Gastroesophageal sphincter (tissue), 4 donors: ENCODE data around the gene ITGA2. TPM values are rescaled to one million over a fixed set of nuclear protein-coding genes. Genes with fewer than 3 reads are reported as not detected.

Experiments used
- ATAC-seq: fragments of 150-250 bp; one replicate; pipeline ENCODE4 v1.9.1; 2016; ENCODE audit warnings: mild to moderate bottlenecking, moderate library complexity
- H3K27ac ChIP-seq, 4 donors: fragments of 200-600 bp; sonication (generic) in 3 of 4; 1 replicate in 3 of 4; 2 replicates in 1 of 4; pipeline ENCODE4 v1.5.1; 2016 to 2019
- H3K27me3 ChIP-seq: fragments of 200-600 bp; sonication (generic); one replicate; pipeline ENCODE4 v1.5.1; 2019
- H3K36me3 ChIP-seq, 2 donors: fragments of 200-600 bp; sonication (generic); one replicate each; pipeline ENCODE4 v1.5.1; 2019; ENCODE audit warnings: control low read depth in 1 of 2
- H3K4me1 ChIP-seq, 3 donors: fragments of 200-600 bp; sonication (generic); 1 replicate in 2 of 3; 2 replicates in 1 of 3; pipeline ENCODE4 v1.5.1; 2016 to 2019; ENCODE audit warnings: control low read depth in 2 of 3
- H3K4me3 ChIP-seq, 2 donors: fragments of 200-600 bp; sonication (generic); one replicate each; pipeline ENCODE4 v1.5.1; 2019; ENCODE audit warnings: mild to moderate bottlenecking in 1 of 2, moderate library complexity in 1 of 2
- H3K9me3 ChIP-seq, 3 donors: fragments of 200-600 bp; sonication (generic); one replicate each; pipeline ENCODE4 v1.5.1; 2017 to 2019; ENCODE audit warnings: control low read depth in 2 of 3
- EP300 ChIP-seq: sonication (generic); formaldehyde crosslinking; IDR thresholded peaks from one replicate; pipeline ENCODE4 v1.6.1; 2017; ENCODE audit warnings: antibody characterized with exemption, mild to moderate bottlenecking
- POLR2A ChIP-seq, 2 donors: fragments of 450-650 bp; IDR thresholded peaks; one replicate each; pipeline ENCODE4 v1.6.1; 2017; ENCODE audit warnings: antibody characterized with exemption in 2 of 2, mild to moderate bottlenecking in 2 of 2, moderate library complexity in 1 of 2
- POLR2AphosphoS5 ChIP-seq: sonication (generic); formaldehyde crosslinking; IDR thresholded peaks from one replicate; pipeline ENCODE4 v1.6.1; 2017; ENCODE audit warnings: antibody characterized with exemption
- WGBS, 2 donors: methylation state at CpG; one replicate each; pipeline ENCODE4 v1.1.5; 2018; ENCODE audit warnings: low coverage in 1 of 2; 5-methylcytosine and 5-hydroxymethylcytosine counted together
- total RNA-seq, 4 donors: library from RNA; depleted of rRNA; stranded (reverse); fragments of >200 nt; gene quantifications; one replicate each; pipeline ENCODE4 v1.1.0, GENCODE V29; 2016
- TF ChIP-seq, protein P1 (sequence below), 4 experiments: fragments of 200-600 bp in 2 of 4; fragments of 450-650 bp in 2 of 4; sonication (generic) in 1 of 4; IDR thresholded peaks; one replicate each; pipeline ENCODE4 v1.5.1; 2017 to 2019; ENCODE audit warnings: antibody characterized with exemption in 4 of 4, mild to moderate bottlenecking in 2 of 4, moderate library complexity in 2 of 4

The ITGA2 gene
- total RNA-seq, 4 donors from 2014 or later: 1.5 to 14.6 (median 10.0) TPM

DNA sequence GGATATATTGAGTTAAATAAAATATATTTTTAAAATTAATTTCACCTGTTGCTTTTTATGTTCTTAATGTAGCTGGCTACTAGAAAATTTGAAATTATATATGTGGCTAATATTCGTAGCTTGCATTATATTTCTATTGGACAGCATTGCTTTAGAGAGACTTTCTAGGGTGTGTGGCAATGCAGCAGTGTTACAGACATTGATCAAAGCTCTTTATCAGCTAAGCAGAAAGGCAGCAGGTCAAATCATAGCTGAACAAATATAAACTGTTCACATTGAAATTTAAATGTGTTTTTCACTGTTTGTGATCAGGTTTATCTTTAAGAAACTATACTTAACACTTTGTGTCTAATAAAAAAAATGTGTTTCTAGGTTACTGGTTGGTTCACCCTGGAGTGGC lies 52.6 kb downstream of the ITGA2 start:
- Histone ChIP-seq H3K4me1 (peaks cover 0 to 19% (median 8%) of the 10 kb centered on the region in 3 donors), H3K27ac (no peak overlapping the region), H3K9me3 (no peaks in the 10 kb centered on the region), H3K36me3 (no peaks in the 10 kb centered on the region), H3K27me3 (no peaks in the 10 kb centered on the region), H3K4me3 (no peak overlapping the region)
- TF ChIP-seq POLR2A (IDR thresholded peaks at IDR 0.05) (no peak), POLR2AphosphoS5 (no peak), EP300 (no peak)
- TF ChIP-seq, protein P1, sequence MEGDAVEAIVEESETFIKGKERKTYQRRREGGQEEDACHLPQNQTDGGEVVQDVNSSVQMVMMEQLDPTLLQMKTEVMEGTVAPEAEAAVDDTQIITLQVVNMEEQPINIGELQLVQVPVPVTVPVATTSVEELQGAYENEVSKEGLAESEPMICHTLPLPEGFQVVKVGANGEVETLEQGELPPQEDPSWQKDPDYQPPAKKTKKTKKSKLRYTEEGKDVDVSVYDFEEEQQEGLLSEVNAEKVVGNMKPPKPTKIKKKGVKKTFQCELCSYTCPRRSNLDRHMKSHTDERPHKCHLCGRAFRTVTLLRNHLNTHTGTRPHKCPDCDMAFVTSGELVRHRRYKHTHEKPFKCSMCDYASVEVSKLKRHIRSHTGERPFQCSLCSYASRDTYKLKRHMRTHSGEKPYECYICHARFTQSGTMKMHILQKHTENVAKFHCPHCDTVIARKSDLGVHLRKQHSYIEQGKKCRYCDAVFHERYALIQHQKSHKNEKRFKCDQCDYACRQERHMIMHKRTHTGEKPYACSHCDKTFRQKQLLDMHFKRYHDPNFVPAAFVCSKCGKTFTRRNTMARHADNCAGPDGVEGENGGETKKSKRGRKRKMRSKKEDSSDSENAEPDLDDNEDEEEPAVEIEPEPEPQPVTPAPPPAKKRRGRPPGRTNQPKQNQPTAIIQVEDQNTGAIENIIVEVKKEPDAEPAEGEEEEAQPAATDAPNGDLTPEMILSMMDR (IDR thresholded peaks at IDR 0.05): no peak
- WGBS, 2 donors: 88 to 89% methylated on average over 1 of the region's 1 CpG
- no peak for ATAC-seq

DNA sequence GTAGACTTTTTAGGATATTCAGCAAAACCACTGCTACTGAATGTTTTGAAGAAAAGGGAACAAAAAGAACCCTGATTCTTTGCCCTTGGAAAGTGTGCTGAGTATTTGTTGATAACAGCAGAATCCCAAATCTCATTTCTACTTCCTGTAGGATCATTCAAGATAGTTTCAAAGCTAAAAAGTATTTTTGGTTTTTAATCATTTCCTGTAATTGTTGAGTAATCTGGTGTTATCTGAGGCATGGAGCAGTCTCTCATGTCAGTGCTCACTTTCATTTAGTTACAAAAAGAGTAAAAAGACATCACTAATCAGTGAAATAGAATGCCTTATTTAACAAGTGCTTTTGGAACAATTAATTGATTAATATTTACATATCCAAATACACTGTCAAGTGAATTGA lies 56.1 kb downstream of the ITGA2 start:
- no peaks in the 10 kb centered on the region for H3K4me1 ChIP-seq
- ATAC-seq: no peak
- peaks cover 0 to 10% of the 10 kb centered on the region in 2 donors for H3K36me3 ChIP-seq
- H3K4me3 ChIP-seq: no peak overlapping the region
- TF ChIP-seq EP300 (no peak), POLR2AphosphoS5 (no peak), POLR2A (IDR thresholded peaks at IDR 0.05) (no peak)
- TF ChIP-seq, protein P1 (IDR thresholded peaks at IDR 0.05): no peak
- H3K27ac ChIP-seq: no peak overlapping the region
- no peaks in the 10 kb centered on the region for H3K9me3 ChIP-seq
- no peaks in the 10 kb centered on the region for H3K27me3 ChIP-seq

DNA sequence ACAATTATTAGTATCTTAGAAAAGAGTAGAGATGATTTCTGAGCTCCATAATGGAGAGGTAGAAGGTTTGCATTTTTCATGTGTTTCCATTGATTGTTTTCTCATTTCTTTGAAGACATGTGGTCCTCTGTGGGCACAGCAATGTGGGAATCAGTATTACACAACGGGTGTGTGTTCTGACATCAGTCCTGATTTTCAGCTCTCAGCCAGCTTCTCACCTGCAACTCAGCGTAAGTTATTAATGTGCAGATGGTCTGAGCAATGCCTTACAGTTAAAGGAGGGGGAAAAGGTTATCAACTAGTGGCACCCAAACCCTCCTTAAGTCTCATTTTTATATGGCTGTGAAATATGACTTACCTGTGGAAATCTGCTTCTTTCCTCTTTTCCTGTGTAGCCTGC lies 59.1 kb downstream of the ITGA2 start:
- no peak for TF ChIP-seq EP300
- no peak for TF ChIP-seq POLR2A (IDR thresholded peaks at IDR 0.05)
- TF ChIP-seq, protein P1 (IDR thresholded peaks at IDR 0.05): no peak
- TF ChIP-seq POLR2AphosphoS5: no peak
- Histone ChIP-seq H3K4me1 (no peaks in the 10 kb centered on the region), H3K27ac (no peak overlapping the region), H3K36me3 (peaks cover 0 to 28% of the 10 kb centered on the region in 2 donors), H3K9me3 (no peaks in the 10 kb centered on the region), H3K4me3 (no peak overlapping the region), H3K27me3 (no peaks in the 10 kb centered on the region)
- no peak for ATAC-seq
- WGBS, 2 donors: 100% methylated on average over 1 to 2 of the region's 2 CpGs

DNA sequence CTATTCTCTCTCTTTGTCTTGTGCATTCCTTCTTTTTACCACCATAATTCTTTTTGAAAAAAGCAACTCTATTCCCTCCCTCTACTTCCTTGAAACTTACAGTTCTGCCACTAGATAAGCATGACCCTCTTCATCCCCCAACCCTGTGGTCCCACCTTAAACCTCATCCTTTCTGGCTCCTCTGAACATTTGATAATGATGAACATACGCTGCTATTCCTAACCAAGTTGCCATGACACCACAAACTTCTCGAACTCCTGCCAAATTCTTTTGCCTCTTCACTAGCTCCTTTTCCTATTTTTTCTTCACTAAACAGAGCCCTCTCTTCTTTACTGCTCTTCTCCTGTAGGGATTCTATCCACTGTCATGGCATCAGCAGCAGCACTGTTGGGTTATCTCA lies 63.3 kb downstream of the ITGA2 start:
- Histone ChIP-seq H3K27me3 (no peaks in the 10 kb centered on the region), H3K27ac (no peak overlapping the region), H3K4me1 (no peaks in the 10 kb centered on the region), H3K4me3 (no peak overlapping the region), H3K9me3 (no peaks in the 10 kb centered on the region), H3K36me3 (peaks cover 0 to 33% of the 10 kb centered on the region in 2 donors)
- no peak for TF ChIP-seq POLR2A (IDR thresholded peaks at IDR 0.05)
- no peak for ATAC-seq
- 71% methylated on average over 2 of the region's 2 CpGs; no CpG with 5 or more reads in 1 of the 2 donors for WGBS, 2 donors

DNA sequence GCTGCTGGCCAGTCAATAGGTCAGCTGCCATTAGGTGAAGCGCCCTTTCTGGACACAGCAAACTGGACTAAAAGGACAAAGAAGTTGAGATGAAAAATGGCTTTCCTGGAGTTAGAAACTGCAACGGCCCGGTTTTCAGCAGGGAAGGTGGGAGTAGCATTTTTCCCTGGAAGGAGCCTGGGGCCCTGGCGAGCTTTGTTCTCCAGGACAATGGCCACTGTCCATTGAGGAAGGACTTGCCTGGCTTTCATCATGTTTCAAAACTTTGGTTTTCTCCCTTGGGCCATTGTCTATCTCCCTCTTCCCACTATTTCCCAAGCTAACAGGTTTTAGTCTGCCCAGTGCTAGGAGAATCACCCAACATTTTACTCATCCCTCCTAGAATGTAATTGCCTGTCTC lies 64.2 kb downstream of the ITGA2 start:
- peaks cover 0 to 36% of the 10 kb centered on the region in 2 donors for H3K36me3 ChIP-seq
- ATAC-seq: no peak
- H3K4me3 ChIP-seq: no peak overlapping the region
- TF ChIP-seq, protein P1 (IDR thresholded peaks at IDR 0.05): no peak
- no peak for TF ChIP-seq POLR2A (IDR thresholded peaks at IDR 0.05)
- no peaks in the 10 kb centered on the region for H3K4me1 ChIP-seq
- no peaks in the 10 kb centered on the region for H3K27me3 ChIP-seq
- no peaks in the 10 kb centered on the region for H3K9me3 ChIP-seq
- H3K27ac ChIP-seq: no peak overlapping the region
- 95 to 100% methylated on average over 1 to 4 of the region's 4 CpGs for WGBS, 2 donors

DNA sequence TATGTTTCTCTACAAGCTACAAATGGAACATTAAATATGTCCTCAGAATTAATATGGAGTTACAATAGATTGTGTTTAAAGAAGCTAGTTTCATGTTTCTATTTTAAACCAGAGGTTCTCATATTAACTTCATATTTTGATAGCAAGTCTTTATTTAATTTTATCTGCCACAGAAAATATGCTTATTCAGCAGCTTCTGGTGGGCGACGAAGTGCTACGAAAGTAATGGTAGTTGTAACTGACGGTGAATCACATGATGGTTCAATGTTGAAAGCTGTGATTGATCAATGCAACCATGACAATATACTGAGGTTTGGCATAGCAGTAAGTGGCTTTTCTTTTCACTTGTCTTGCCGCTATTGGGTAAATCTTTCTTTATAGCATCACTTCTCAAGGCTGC lies 66.2 kb downstream of the ITGA2 start:
- TF ChIP-seq, protein P1 (IDR thresholded peaks at IDR 0.05): no peak
- TF ChIP-seq POLR2AphosphoS5: no peak
- no peak for TF ChIP-seq EP300
- TF ChIP-seq POLR2A (IDR thresholded peaks at IDR 0.05): no peak
- Histone ChIP-seq H3K27me3 (no peaks in the 10 kb centered on the region), H3K4me1 (no peaks in the 10 kb centered on the region), H3K36me3 (peaks cover 0 to 51% of the 10 kb centered on the region in 2 donors), H3K9me3 (no peaks in the 10 kb centered on the region), H3K4me3 (no peak overlapping the region), H3K27ac (no peak overlapping the region)
- ATAC-seq: no peak
- WGBS, 2 donors: 75 to 81% methylated on average over 5 of the region's 5 CpGs
